GM10266 (cell line): ENCODE data around the gene PTGDR.
A peak's percentile ranks its signal among the peaks of the same experiment; 100 is the strongest.

Experiments
- DNase-seq: peaks from one replicate; pipeline ENCODE4 v3.0.0; 2012; ENCODE audit errors: extremely low spot score
- TF ChIP-seq, protein P1 (sequence below): IDR thresholded peaks from 2 replicates; pipeline ENCODE4 v1.5.1; 2012; ENCODE audit warnings: mild to moderate bottlenecking, low read depth; ENCODE audit not compliant: control insufficient read depth, insufficient read depth; ENCODE audit errors: missing control alignments

Gene PTGDR, protein sequence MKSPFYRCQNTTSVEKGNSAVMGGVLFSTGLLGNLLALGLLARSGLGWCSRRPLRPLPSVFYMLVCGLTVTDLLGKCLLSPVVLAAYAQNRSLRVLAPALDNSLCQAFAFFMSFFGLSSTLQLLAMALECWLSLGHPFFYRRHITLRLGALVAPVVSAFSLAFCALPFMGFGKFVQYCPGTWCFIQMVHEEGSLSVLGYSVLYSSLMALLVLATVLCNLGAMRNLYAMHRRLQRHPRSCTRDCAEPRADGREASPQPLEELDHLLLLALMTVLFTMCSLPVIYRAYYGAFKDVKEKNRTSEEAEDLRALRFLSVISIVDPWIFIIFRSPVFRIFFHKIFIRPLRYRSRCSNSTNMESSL

DNA sequence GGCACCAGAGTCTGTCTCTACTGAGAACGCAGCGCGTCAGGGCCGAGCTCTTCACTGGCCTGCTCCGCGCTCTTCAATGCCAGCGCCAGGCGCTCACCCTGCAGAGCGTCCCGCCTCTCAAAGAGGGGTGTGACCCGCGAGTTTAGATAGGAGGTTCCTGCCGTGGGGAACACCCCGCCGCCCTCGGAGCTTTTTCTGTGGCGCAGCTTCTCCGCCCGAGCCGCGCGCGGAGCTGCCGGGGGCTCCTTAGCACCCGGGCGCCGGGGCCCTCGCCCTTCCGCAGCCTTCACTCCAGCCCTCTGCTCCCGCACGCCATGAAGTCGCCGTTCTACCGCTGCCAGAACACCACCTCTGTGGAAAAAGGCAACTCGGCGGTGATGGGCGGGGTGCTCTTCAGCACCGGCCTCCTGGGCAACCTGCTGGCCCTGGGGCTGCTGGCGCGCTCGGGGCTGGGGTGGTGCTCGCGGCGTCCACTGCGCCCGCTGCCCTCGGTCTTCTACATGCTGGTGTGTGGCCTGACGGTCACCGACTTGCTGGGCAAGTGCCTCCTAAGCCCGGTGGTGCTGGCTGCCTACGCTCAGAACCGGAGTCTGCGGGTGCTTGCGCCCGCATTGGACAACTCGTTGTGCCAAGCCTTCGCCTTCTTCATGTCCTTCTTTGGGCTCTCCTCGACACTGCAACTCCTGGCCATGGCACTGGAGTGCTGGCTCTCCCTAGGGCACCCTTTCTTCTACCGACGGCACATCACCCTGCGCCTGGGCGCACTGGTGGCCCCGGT is at the start of gene PTGDR:
Gene PTGDR (plus strand): TSS at position 198 of the 778 bp plus-strand sequence. CDS start 117 bp downstream, at position 315.
- TF ChIP-seq, protein P1, sequence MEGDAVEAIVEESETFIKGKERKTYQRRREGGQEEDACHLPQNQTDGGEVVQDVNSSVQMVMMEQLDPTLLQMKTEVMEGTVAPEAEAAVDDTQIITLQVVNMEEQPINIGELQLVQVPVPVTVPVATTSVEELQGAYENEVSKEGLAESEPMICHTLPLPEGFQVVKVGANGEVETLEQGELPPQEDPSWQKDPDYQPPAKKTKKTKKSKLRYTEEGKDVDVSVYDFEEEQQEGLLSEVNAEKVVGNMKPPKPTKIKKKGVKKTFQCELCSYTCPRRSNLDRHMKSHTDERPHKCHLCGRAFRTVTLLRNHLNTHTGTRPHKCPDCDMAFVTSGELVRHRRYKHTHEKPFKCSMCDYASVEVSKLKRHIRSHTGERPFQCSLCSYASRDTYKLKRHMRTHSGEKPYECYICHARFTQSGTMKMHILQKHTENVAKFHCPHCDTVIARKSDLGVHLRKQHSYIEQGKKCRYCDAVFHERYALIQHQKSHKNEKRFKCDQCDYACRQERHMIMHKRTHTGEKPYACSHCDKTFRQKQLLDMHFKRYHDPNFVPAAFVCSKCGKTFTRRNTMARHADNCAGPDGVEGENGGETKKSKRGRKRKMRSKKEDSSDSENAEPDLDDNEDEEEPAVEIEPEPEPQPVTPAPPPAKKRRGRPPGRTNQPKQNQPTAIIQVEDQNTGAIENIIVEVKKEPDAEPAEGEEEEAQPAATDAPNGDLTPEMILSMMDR = no peak
- no peak for DNase-seq

DNA sequence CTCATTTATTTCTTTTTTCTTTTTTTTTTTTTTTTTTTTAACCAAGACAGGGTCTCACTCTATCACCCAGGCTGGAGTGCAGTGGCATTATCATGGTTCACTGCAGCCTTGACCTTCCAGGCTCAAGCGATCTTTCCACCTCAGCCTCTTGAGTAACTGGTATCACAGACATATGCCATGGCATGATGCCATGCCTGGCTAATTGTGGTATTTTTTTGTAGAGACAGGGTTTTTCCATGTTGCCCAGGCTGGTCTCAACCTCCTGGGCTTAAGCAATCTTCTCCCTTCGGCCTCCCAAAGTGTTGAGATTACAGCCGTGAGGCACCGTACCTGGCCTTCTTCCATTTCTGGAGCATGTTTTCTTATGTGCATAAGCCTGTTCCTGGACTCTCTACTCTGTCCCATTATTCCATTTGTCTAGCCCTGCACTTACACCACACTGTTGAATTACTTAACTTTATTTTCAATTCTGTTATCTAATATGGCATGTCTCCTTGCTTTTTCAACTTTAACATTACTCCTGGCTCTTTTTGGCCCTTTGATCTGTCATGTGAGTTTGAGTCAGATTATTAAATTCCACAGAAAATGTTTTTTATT is 47.9 kb upstream of the PTGDR start:
- TF ChIP-seq, protein P1 = no peak
- DNase-seq = no peak

DNA sequence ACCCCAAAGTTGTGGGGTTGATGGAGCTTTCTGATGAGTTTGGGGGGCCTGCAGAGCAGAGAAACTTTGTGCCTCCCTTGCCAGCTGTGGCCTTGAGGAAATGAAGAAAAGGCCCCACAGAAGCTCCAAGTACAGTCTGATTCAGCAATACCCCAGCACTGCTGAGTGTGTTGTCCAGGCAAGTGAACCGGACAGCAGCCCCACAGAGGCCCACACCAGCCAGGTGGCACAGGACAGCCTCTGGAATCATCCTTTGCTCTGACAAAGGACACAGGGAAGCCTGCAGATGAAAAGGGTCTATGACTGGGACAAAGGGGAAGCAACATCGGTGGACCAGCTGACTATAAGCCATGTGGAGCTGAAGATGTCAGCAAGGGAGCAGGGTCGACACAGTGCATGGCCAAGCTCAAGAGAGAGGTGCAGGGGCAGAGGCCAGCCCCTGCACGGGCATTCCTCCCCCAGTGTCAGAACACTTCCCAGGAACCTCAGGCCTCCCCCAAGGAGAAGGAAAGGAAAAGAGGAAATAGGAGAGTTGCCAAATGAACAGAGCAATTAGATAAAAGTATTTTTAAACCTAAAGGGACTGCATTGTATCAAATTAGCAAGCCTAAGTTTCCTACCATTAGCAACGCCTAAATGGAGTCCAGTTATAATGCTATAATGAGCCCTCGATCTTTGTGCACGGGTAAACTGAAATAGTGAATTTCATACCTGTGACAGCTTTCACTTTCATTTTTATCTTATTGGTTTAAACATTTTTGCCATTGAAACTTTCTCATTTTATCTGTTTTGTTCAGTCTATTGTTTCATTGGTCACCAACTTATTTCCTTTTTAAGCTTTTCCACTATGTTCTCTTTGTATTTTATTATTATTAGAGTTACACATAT is 46.3 kb upstream of the PTGDR start:
- DNase-seq = peak; percentile 24
- TF ChIP-seq, protein P1 = no peak

DNA sequence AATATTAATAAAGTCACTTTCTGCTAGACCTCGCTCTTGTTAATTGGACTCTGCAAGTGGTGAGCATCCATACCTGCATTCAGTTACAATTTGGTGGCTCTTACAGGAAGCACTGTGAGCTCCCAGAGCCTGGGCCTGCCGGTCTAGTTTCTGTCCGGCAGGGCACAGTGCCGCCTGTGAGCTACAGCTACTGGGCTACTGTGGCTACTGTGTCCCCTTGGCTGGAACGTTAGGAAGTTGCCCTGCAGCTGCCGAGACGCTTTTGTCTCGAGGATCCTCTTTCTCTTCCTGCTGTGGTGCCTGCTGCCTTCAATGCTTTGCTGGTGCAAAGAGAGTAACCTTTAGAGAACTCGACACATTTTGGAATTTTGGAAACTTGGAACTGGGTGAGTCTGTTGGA is 44.6 kb upstream of the PTGDR start:
- TF ChIP-seq, protein P1 = no peak
- DNase-seq = no peak

DNA sequence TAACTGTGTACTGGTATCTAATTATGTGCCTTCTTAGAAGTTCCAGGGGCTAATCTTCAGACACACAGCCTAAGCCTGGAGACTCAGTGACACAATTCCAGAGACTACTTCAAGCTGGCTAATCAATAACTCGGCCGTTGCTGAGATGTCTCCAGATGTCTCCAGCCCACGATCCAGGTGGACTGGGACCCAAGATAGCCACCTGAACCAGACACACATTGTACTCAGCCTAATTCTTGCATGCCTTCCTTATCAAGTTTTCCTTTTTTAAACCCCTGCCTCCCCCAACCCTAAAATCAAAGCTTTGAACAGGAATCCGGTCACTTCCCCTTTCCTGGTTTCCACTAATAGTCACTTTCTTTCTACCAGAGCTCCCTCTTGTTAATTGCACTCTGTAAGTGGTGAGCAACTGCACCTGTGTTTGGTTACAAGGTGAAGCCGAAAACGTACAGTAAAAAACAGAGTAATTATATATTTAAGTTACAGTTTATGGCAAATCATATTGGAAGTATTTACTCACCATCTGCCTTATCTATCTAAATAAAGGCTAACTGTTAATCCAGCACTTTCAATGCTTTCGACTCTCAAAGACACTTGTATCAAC is 39.8 kb upstream of the PTGDR start:
- TF ChIP-seq, protein P1 = no peak
- DNase-seq = no peak

DNA sequence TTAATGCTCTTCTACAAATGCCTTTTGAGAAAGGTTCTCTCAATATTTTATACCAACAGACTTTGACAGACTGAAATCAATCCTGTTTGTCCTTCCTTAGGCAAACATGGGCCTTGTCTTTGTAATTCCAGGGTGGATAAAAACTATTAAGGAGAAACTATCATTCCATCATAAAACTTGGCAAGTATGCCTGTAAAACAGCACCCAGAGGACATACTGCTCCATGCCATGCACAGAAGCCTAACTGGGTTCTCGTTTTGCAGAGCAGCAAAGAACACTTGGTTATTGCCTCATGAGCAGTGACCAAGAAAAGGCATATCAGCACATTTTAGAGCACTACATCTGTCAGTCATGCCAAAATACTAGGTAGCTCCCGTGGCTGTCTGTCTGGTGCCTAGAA is 33.8 kb upstream of the PTGDR start:
- no peak for DNase-seq
- TF ChIP-seq, protein P1 = no peak
